Measurements from ENCODE around the gene OR51B5. TPM values are rescaled to one million over a fixed set of nuclear protein-coding genes. Genes with fewer than 3 reads are reported as not detected.

Gene OR51B5
- total RNA-seq, 1 experiment from 2014 or later = not detected

DNA sequence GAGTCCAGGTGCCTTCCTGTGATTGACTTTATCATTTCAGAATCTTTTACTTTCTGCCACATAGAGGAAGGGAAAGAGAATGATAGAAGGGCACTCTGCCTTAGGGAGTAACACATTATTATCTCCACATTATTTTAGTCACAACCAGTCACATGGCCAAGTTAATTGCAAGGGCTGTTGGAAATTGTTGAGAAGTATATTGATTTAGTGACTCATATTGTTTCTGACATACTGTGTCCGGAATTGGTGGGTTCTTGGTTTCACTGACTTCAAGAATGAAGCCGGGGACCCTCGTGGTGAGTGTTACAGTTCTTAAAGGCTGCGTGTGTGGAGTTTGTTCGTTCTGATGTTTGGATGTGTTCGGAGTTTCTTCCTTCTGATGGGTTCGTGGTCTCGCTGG lies 50.3 kb downstream of the OR51B5 start:
- peaks cover 7% of the 10 kb centered on the region for H3K27me3 Mint-ChIP-seq (ENCODE audit: insufficient read depth, unreplicated experiment)

More for the DNA sequence above, 50.3 kb downstream of the OR51B5 start:
- POLR2A ChIA-PET = no interaction called here
- BruUV-seq (replicated peaks) = no TSS peak
- H3K4me3 Mint-ChIP-seq (ENCODE audit: unreplicated experiment) = no peak overlapping the region
- no peaks in the 10 kb centered on the region for H3K36me3 Mint-ChIP-seq (ENCODE audit: insufficient read depth, unreplicated experiment)
- H3K4me3 ChIP-seq (ENCODE audit: low read depth, low read length) = no peak overlapping the region
- CTCF ChIA-PET = no interaction called here
- no peak for DNase-seq
- TF ChIP-seq, protein P1, sequence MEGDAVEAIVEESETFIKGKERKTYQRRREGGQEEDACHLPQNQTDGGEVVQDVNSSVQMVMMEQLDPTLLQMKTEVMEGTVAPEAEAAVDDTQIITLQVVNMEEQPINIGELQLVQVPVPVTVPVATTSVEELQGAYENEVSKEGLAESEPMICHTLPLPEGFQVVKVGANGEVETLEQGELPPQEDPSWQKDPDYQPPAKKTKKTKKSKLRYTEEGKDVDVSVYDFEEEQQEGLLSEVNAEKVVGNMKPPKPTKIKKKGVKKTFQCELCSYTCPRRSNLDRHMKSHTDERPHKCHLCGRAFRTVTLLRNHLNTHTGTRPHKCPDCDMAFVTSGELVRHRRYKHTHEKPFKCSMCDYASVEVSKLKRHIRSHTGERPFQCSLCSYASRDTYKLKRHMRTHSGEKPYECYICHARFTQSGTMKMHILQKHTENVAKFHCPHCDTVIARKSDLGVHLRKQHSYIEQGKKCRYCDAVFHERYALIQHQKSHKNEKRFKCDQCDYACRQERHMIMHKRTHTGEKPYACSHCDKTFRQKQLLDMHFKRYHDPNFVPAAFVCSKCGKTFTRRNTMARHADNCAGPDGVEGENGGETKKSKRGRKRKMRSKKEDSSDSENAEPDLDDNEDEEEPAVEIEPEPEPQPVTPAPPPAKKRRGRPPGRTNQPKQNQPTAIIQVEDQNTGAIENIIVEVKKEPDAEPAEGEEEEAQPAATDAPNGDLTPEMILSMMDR (IDR thresholded peaks at IDR 0.05; ENCODE audit: insufficient read depth in 1 of 2, low read depth in 1 of 2, low read length in 1 of 2, severe bottlenecking in 1 of 2, unreplicated experiment in 1 of 2) = no peak
- H3K4me1 ChIP-seq = no peaks in the 10 kb centered on the region
- H3K27me3 ChIP-seq (replicated peaks; ENCODE audit: control insufficient read depth, insufficient read depth, low read length) = no peaks in the 10 kb centered on the region
- H3K27ac Mint-ChIP-seq (ENCODE audit: unreplicated experiment) = no peak overlapping the region
- intact Hi-C loops (cut with micrococcal nuclease; ENCODE audit: unreplicated experiment) = no loop called here
- H3K36me3 ChIP-seq (ENCODE audit: control insufficient read depth, insufficient read depth, low read length) = no peaks in the 10 kb centered on the region
- no peaks in the 10 kb centered on the region for H3K9me3 ChIP-seq
- no peaks in the 10 kb centered on the region for H3K9me3 Mint-ChIP-seq (ENCODE audit: unreplicated experiment)
- H3K4me1 Mint-ChIP-seq (ENCODE audit: low read depth, unreplicated experiment) = no peaks in the 10 kb centered on the region

Other genes with a start within 250 kb of the OR51B5 start
- not detected in 2 replicates for gene OR52A5, start 205.2 kb downstream of the OR51B5 start, total RNA-seq (2022)
- not detected in 2 replicates for gene OR52A1, start 188.8 kb downstream of the OR51B5 start, total RNA-seq (2022)
- gene OR51V1, start 142.8 kb downstream of the OR51B5 start, total RNA-seq (2022) = not detected in 2 replicates
- not detected in 2 replicates for gene HBB, start 116.5 kb downstream of the OR51B5 start, total RNA-seq (2022)
- gene HBD, start 109.0 kb downstream of the OR51B5 start, total RNA-seq (2022) = not detected in 2 replicates
- gene HBG1, start 93.7 kb downstream of the OR51B5 start, total RNA-seq (2022) = not detected in 2 replicates
- not detected in 2 replicates for gene HBG2, start 88.7 kb downstream of the OR51B5 start, total RNA-seq (2022)
- not detected in 2 replicates for gene HBE1, start 73.6 kb downstream of the OR51B5 start, total RNA-seq (2022)
- gene OR51B4, start 41.6 kb downstream of the OR51B5 start, total RNA-seq (2022) = not detected in 2 replicates
- gene OR51B2, start 19.2 kb downstream of the OR51B5 start, total RNA-seq (2022) = not detected in 2 replicates
- gene OR51B6, start 8.0 kb upstream of the OR51B5 start, total RNA-seq (2022) = not detected in 2 replicates
- not detected in 2 replicates for gene OR51M1, start 40.3 kb upstream of the OR51B5 start, total RNA-seq (2022)
- not detected in 2 replicates for gene OR51Q1, start 78.6 kb upstream of the OR51B5 start, total RNA-seq (2022)
- not detected in 2 replicates for gene OR51I1, start 98.0 kb upstream of the OR51B5 start, total RNA-seq (2022)
- gene OR51I2, start 105.8 kb upstream of the OR51B5 start, total RNA-seq (2022) = not detected in 2 replicates
- not detected in 2 replicates for gene OR52D1, start 145.2 kb upstream of the OR51B5 start, total RNA-seq (2022)
- gene UBQLN3, start 166.4 kb upstream of the OR51B5 start, total RNA-seq (2022) = not detected in 2 replicates
- gene UBQLNL, start 173.2 kb upstream of the OR51B5 start, total RNA-seq (2022) = not detected in 2 replicates
- not detected in 2 replicates for gene OR52H1, start 205.0 kb upstream of the OR51B5 start, total RNA-seq (2022)
- not detected in 2 replicates for gene OR52B6, start 237.4 kb upstream of the OR51B5 start, total RNA-seq (2022)

Measured in Caco-2 (cell line).